Keratinocyte (primary cell): ENCODE measurements around the gene DIP2C. TPM values are rescaled to one million over a fixed set of nuclear protein-coding genes. Genes with fewer than 3 reads are reported as not detected.

ENCODE experiments used
- DNase-seq: peaks from one replicate; pipeline ENCODE4 v3.0.0-alpha.2; 2011; ENCODE audit warnings: low read depth, missing footprints, low spot score
- FAIRE-seq: peaks from 2 replicates; lab custom pipeline; 2011; peaks lifted over from hg19 to GRCh38; lab: Jason Lieb, UNC
- H2AFZ ChIP-seq: 2 replicates; pipeline ENCODE4 v1.6.0; 2012; ENCODE audit warnings: low read length, control low read depth, inconsistent platforms; ENCODE audit not compliant: control insufficient read depth
- H3K27ac ChIP-seq: 2 replicates; pipeline ENCODE4 v1.5.1; 2011; ENCODE audit warnings: low read length; ENCODE audit not compliant: control insufficient read depth, insufficient read depth
- H3K27me3 ChIP-seq: 3 replicates; pipeline ENCODE4 v1.6.0; 2011; ENCODE audit warnings: low read length; ENCODE audit not compliant: control insufficient read depth, insufficient read depth; ENCODE audit errors: extremely low read depth
- H3K36me3 ChIP-seq, 2 experiments: 2 replicates in 1 of 2; 3 replicates in 1 of 2; pipeline ENCODE4 v1.5.1; 2011; ENCODE audit warnings: low read length in 2 of 2, mild to moderate bottlenecking in 1 of 2; ENCODE audit not compliant: control insufficient read depth in 2 of 2, insufficient read depth in 2 of 2; ENCODE audit errors: extremely low read depth in 1 of 2
- H3K4me1 ChIP-seq: 3 replicates; pipeline ENCODE4 v1.5.1; 2011; ENCODE audit warnings: low read length; ENCODE audit not compliant: control insufficient read depth, insufficient read depth; ENCODE audit errors: extremely low read depth
- H3K4me2 ChIP-seq: 3 replicates; pipeline ENCODE4 v1.6.0; 2011; ENCODE audit warnings: low read depth, low read length; ENCODE audit not compliant: control insufficient read depth, insufficient read depth; ENCODE audit errors: extremely low read depth
- H3K4me3 ChIP-seq, 3 experiments: fragments of 200-600 bp in 1 of 3; sonication (generic) in 1 of 3; 2 replicates in 2 of 3; 3 replicates in 1 of 3; pipeline ENCODE4 v1.5.1; 2011 to 2016; ENCODE audit warnings: low read length in 3 of 3, mild to moderate bottlenecking in 3 of 3, control low read depth in 2 of 3, inconsistent platforms in 1 of 3, low read depth in 1 of 3, mixed read lengths in 1 of 3, mixed run types in 1 of 3, moderate library complexity in 1 of 3; ENCODE audit not compliant: control insufficient read depth in 2 of 3, insufficient read depth in 2 of 3; ENCODE audit errors: extremely low read depth in 1 of 3
- H3K79me2 ChIP-seq: 2 replicates; pipeline ENCODE4 v1.6.0; 2012; ENCODE audit warnings: low read length; ENCODE audit not compliant: control insufficient read depth, insufficient read depth
- H3K9ac ChIP-seq: 3 replicates; pipeline ENCODE4 v1.6.0; 2011; ENCODE audit warnings: low read length; ENCODE audit not compliant: control insufficient read depth, insufficient read depth; ENCODE audit errors: extremely low read depth
- H3K9me1 ChIP-seq: 3 replicates; pipeline ENCODE4 v1.6.0; 2011; ENCODE audit warnings: low read length; ENCODE audit not compliant: control insufficient read depth, insufficient read depth; ENCODE audit errors: extremely low read depth
- H3K9me3 ChIP-seq: 2 replicates; pipeline ENCODE4 v1.5.1; 2012; ENCODE audit warnings: low read depth, low read length; ENCODE audit not compliant: control insufficient read depth
- H4K20me1 ChIP-seq: 3 replicates; pipeline ENCODE4 v1.6.0; 2011; ENCODE audit warnings: low read length; ENCODE audit not compliant: control insufficient read depth, insufficient read depth; ENCODE audit errors: extremely low read depth
- EZH2 ChIP-seq: IDR thresholded peaks from one replicate; pipeline ENCODE4 v1.6.1; 2012; ENCODE audit warnings: inconsistent platforms, mild to moderate bottlenecking, low read length, moderate library complexity
- dilution Hi-C: fragments of 300-500 bp; cut with MboI; formaldehyde crosslinking; loops from one replicate; pipeline ENCODE4 v1.7.0; 2020; ENCODE audit warnings: low sequenced_read_pairs; ENCODE audit not compliant: extremely low pct_ligation_motif_present
- polyA plus RNA-seq, 5 experiments: library from polyadenylated mRNA; depleted of rRNA in 3 of 5; stranded (reverse) in 3 of 5; stranded (forward) in 1 of 5; unstranded in 1 of 5; fragments of >200 nt; gene quantifications; 1 replicate in 1 of 5; 2 replicates in 3 of 5; 3 replicates in 1 of 5; pipeline versions ENCODE4 v1.2.1 to v1.2.3, GENCODE V29; 2011 to 2012; ENCODE audit warnings: missing spikeins in 2 of 5, low read depth in 1 of 5, low replicate concordance in 1 of 5
- TF ChIP-seq, protein P1 (sequence below), 3 experiments: IDR thresholded peaks in 1 of 3; conservative IDR thresholded peaks in 1 of 3; optimal IDR thresholded peaks in 1 of 3; 2 replicates in 2 of 3; 3 replicates in 1 of 3; pipeline versions ENCODE3 to v1.5.1; 2011; ENCODE audit warnings: low read length in 3 of 3, mild to moderate bottlenecking in 3 of 3, moderate library complexity in 2 of 3, control low read depth in 1 of 3, inconsistent platforms in 1 of 3; ENCODE audit not compliant: insufficient read depth in 2 of 3; ENCODE audit errors: extremely low read depth in 1 of 3

DIP2C gene
- polyA plus RNA-seq, 1 donor (not counting 4 experiments of a cell fraction or from before 2014, with no cell fraction given) = 1.3 TPM

DNA sequence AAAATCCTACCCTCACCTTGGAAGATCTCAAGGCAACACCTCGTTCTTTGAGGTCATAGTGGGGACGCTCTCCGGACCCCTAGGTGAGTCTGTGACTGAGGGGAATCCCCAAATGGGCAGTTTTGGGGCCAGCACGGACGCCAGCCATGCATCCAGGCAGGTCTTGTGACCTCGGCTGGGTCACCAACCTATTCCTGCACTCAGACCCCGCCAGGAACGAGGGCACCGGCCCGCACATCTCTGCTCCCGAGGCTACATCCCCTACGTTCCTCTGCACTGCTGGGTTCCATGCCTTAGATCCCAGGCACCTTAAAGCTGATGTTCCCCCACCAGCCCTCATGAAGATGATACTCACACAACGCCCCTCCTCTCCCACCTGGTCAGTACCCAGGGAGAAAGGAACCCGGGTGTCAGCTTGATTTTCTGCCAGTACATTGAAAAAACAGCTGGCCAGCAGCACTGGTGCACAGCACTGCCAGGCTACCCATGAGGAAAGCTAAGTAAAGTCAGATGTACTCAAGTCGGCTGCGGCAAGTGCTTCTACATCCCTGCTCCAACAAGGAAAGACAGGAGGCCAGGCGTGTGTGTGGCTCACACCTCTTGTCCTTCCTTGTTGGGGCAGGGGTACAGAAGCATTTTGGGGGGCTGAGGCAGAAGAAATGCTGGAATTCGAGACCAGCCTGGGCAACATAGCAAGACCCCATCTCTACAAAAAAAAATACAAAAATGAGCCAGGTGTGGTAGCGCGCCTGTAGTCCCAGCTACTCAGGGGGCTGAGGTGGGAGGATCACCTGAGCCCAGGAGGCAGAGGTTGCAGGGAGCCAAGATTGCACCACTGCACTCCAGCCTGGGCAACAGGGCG lies 48.1 kb downstream of the DIP2C start:
- dilution Hi-C loops = no loop called here

DNA sequence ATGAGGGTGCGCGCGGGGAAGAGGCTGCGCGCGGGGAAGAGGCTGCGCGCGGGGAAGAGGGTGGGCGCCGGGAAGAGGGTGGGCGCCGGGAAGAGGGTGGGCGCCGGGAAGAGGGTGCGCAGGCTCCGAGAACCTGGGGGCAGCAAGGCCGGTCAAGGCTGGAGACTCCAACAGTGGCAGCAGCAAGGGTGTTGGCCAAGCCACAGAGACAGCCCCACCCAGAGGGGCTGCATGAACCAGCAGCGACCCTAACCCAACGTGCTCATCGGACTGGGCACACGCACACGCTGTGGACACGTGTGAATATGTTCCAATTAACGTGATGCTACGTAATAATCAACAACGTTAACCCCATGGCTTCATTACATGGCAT lies 48.8 kb downstream of the DIP2C start:
- H3K27me3 ChIP-seq = no peaks in the 10 kb centered on the region
- H3K27ac ChIP-seq = no peak overlapping the region
- FAIRE-seq (no peak), DNase-seq (no peak)
- H3K9me1 ChIP-seq = no peaks in the 10 kb centered on the region
- H2AFZ ChIP-seq = no peak overlapping the region
- H3K9ac ChIP-seq = no peak overlapping the region
- no peaks in the 10 kb centered on the region for H4K20me1 ChIP-seq
- peaks cover 2% of the 10 kb centered on the region for H3K9me3 ChIP-seq
- no peak overlapping the region for H3K4me2 ChIP-seq
- no peaks in the 10 kb centered on the region for H3K36me3 ChIP-seq
- H3K4me3 ChIP-seq = no peak overlapping the region
- TF ChIP-seq, protein P1, sequence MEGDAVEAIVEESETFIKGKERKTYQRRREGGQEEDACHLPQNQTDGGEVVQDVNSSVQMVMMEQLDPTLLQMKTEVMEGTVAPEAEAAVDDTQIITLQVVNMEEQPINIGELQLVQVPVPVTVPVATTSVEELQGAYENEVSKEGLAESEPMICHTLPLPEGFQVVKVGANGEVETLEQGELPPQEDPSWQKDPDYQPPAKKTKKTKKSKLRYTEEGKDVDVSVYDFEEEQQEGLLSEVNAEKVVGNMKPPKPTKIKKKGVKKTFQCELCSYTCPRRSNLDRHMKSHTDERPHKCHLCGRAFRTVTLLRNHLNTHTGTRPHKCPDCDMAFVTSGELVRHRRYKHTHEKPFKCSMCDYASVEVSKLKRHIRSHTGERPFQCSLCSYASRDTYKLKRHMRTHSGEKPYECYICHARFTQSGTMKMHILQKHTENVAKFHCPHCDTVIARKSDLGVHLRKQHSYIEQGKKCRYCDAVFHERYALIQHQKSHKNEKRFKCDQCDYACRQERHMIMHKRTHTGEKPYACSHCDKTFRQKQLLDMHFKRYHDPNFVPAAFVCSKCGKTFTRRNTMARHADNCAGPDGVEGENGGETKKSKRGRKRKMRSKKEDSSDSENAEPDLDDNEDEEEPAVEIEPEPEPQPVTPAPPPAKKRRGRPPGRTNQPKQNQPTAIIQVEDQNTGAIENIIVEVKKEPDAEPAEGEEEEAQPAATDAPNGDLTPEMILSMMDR (optimal IDR thresholded peaks at IDR 0.05 in 1 of 3, IDR thresholded peaks at IDR 0.05 in 1 of 3, conservative IDR thresholded peaks at IDR 0.05 in 1 of 3; ENCODE audit: extremely low read depth in 1 of 3, insufficient read depth in 2 of 3, low read length in 3 of 3) = no peak
- TF ChIP-seq EZH2 = no peak
- dilution Hi-C loops = no loop called here
- no peaks in the 10 kb centered on the region for H3K79me2 ChIP-seq
- no peaks in the 10 kb centered on the region for H3K4me1 ChIP-seq

More for the DNA sequence above, 48.1 kb downstream of the DIP2C start:
- no peak for TF ChIP-seq EZH2
- TF ChIP-seq, protein P1 (optimal IDR thresholded peaks at IDR 0.05 in 1 of 3, IDR thresholded peaks at IDR 0.05 in 1 of 3, conservative IDR thresholded peaks at IDR 0.05 in 1 of 3; ENCODE audit: extremely low read depth in 1 of 3, insufficient read depth in 2 of 3, low read length in 3 of 3) = no peak
- FAIRE-seq (no peak), DNase-seq (no peak)
- Histone ChIP-seq H3K4me1 (no peaks in the 10 kb centered on the region), H3K27me3 (no peaks in the 10 kb centered on the region), H2AFZ (no peak overlapping the region), H3K9me1 (no peaks in the 10 kb centered on the region), H3K27ac (no peak overlapping the region), H3K79me2 (no peaks in the 10 kb centered on the region), H4K20me1 (no peaks in the 10 kb centered on the region), H3K9ac (no peak overlapping the region), H3K9me3 (peaks cover 2% of the 10 kb centered on the region), H3K36me3 (no peaks in the 10 kb centered on the region), H3K4me3 (no peak overlapping the region), H3K4me2 (no peak overlapping the region)
